H1 (cell line): ENCODE measurements around the gene BHMT. TPM values are rescaled to one million over a fixed set of nuclear protein-coding genes. Genes with fewer than 3 reads are reported as not detected.

Source experiments
- BCL11A ChIP-seq, 2 experiments: IDR thresholded peaks; one replicate each; pipeline ENCODE4 v1.6.1; 2011; ENCODE audit warnings: low read depth in 2 of 2, low read length in 2 of 2, mild to moderate bottlenecking in 2 of 2
- EP300 ChIP-seq, 2 experiments: IDR thresholded peaks; 1 replicate in 1 of 2; 2 replicates in 1 of 2; pipeline ENCODE4 v1.6.1; 2011 to 2012; ENCODE audit warnings: low read depth in 2 of 2, low read length in 2 of 2, mild to moderate bottlenecking in 2 of 2, borderline replicate concordance in 1 of 2, inconsistent platforms in 1 of 2, moderate library complexity in 1 of 2
- SAP30 ChIP-seq: fragments of 300-600 bp; sonication (generic); IDR thresholded peaks from 2 replicates; pipeline ENCODE4 v1.7.1; 2012; ENCODE audit warnings: low read length, moderate library complexity, mild to moderate bottlenecking, inconsistent platforms; ENCODE audit not compliant: insufficient read depth, insufficient replicate concordance
- SIX5 ChIP-seq: IDR thresholded peaks from 2 replicates; pipeline ENCODE4 v1.6.1; 2011; ENCODE audit warnings: mild to moderate bottlenecking, low read depth, low read length
- TEAD4 ChIP-seq: IDR thresholded peaks from 2 replicates; pipeline ENCODE4 v1.6.1; 2012; ENCODE audit warnings: low read depth, low read length, inconsistent platforms, mixed read lengths
- polyA plus RNA-seq, 7 experiments: library from polyadenylated mRNA; depleted of rRNA in 3 of 7; stranded (reverse) in 5 of 7; unstranded in 2 of 7; fragments of >200 nt in 5 of 7; fragments of 200-250 nt in 2 of 7; gene quantifications; 1 replicate in 5 of 7; 2 replicates in 1 of 7; 4 replicates in 1 of 7; pipeline versions ENCODE4 v1.2.1 to v1.2.3, GENCODE V29; 2011 to 2013; ENCODE audit warnings: missing spikeins in 2 of 7, mixed read lengths in 2 of 7
- total RNA-seq: library from RNA; stranded (reverse); fragmentation: NEBNext Ultra II Directional; extraction: Animal tissue kit (Norgen Biotek cat#: 25700); gene quantifications from 2 replicates; pipeline ENCODE4 v1.2.1, GENCODE V29; 2021
- TF ChIP-seq, protein P1 (sequence below): fragments of 300-600 bp; sonication (generic); IDR thresholded peaks from 2 replicates; pipeline ENCODE4 v1.7.1; 2012; ENCODE audit warnings: low read length, moderate library complexity, mild to moderate bottlenecking, inconsistent platforms; ENCODE audit not compliant: insufficient replicate concordance
- TF ChIP-seq, protein P2 (sequence below): IDR thresholded peaks from 2 replicates; pipeline ENCODE4 v1.6.1; 2012; ENCODE audit warnings: low read length, inconsistent platforms

Gene BHMT
- total and polyA plus RNA-seq, 2 of the 8 experiments (the other 6 are each of a cell fraction or from before 2014, with no cell fraction given) = 0.54 to 1.6 TPM

DNA sequence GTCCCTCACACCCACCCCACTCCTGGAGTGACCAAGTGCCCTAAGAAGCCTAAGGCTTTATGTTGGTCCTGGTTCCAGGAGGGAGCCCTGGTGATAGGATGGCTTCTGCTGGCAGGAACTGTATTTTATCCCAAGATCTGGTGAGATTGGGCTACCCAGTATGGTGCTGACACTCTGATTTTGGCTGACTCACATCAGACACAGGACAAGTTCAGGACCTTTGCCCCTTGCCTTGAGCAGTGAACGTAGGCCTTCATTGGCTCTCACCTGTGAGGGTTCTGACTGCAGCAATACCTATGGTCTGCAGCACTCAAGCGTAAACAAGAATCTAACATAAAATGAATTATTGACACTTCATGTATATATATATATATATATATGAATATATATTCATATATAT lies 25.0 kb downstream of the BHMT start (continued):
- TF ChIP-seq, protein P1, sequence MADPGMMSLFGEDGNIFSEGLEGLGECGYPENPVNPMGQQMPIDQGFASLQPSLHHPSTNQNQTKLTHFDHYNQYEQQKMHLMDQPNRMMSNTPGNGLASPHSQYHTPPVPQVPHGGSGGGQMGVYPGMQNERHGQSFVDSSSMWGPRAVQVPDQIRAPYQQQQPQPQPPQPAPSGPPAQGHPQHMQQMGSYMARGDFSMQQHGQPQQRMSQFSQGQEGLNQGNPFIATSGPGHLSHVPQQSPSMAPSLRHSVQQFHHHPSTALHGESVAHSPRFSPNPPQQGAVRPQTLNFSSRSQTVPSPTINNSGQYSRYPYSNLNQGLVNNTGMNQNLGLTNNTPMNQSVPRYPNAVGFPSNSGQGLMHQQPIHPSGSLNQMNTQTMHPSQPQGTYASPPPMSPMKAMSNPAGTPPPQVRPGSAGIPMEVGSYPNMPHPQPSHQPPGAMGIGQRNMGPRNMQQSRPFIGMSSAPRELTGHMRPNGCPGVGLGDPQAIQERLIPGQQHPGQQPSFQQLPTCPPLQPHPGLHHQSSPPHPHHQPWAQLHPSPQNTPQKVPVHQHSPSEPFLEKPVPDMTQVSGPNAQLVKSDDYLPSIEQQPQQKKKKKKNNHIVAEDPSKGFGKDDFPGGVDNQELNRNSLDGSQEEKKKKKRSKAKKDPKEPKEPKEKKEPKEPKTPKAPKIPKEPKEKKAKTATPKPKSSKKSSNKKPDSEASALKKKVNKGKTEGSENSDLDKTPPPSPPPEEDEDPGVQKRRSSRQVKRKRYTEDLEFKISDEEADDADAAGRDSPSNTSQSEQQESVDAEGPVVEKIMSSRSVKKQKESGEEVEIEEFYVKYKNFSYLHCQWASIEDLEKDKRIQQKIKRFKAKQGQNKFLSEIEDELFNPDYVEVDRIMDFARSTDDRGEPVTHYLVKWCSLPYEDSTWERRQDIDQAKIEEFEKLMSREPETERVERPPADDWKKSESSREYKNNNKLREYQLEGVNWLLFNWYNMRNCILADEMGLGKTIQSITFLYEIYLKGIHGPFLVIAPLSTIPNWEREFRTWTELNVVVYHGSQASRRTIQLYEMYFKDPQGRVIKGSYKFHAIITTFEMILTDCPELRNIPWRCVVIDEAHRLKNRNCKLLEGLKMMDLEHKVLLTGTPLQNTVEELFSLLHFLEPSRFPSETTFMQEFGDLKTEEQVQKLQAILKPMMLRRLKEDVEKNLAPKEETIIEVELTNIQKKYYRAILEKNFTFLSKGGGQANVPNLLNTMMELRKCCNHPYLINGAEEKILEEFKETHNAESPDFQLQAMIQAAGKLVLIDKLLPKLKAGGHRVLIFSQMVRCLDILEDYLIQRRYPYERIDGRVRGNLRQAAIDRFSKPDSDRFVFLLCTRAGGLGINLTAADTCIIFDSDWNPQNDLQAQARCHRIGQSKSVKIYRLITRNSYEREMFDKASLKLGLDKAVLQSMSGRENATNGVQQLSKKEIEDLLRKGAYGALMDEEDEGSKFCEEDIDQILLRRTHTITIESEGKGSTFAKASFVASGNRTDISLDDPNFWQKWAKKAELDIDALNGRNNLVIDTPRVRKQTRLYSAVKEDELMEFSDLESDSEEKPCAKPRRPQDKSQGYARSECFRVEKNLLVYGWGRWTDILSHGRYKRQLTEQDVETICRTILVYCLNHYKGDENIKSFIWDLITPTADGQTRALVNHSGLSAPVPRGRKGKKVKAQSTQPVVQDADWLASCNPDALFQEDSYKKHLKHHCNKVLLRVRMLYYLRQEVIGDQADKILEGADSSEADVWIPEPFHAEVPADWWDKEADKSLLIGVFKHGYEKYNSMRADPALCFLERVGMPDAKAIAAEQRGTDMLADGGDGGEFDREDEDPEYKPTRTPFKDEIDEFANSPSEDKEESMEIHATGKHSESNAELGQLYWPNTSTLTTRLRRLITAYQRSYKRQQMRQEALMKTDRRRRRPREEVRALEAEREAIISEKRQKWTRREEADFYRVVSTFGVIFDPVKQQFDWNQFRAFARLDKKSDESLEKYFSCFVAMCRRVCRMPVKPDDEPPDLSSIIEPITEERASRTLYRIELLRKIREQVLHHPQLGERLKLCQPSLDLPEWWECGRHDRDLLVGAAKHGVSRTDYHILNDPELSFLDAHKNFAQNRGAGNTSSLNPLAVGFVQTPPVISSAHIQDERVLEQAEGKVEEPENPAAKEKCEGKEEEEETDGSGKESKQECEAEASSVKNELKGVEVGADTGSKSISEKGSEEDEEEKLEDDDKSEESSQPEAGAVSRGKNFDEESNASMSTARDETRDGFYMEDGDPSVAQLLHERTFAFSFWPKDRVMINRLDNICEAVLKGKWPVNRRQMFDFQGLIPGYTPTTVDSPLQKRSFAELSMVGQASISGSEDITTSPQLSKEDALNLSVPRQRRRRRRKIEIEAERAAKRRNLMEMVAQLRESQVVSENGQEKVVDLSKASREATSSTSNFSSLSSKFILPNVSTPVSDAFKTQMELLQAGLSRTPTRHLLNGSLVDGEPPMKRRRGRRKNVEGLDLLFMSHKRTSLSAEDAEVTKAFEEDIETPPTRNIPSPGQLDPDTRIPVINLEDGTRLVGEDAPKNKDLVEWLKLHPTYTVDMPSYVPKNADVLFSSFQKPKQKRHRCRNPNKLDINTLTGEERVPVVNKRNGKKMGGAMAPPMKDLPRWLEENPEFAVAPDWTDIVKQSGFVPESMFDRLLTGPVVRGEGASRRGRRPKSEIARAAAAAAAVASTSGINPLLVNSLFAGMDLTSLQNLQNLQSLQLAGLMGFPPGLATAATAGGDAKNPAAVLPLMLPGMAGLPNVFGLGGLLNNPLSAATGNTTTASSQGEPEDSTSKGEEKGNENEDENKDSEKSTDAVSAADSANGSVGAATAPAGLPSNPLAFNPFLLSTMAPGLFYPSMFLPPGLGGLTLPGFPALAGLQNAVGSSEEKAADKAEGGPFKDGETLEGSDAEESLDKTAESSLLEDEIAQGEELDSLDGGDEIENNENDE = no peak
- no peak for TF ChIP-seq SAP30
- no peak for TF ChIP-seq SIX5
- no peak for TF ChIP-seq BCL11A (IDR thresholded peaks at IDR 0.05; ENCODE audit: low read depth in 2 of 2, low read length in 2 of 2)
- no peak for TF ChIP-seq EP300 (IDR thresholded peaks at IDR 0.05; ENCODE audit: borderline replicate concordance in 1 of 2, low read depth in 2 of 2, low read length in 2 of 2)
- TF ChIP-seq TEAD4 = no peak
- TF ChIP-seq, protein P2, sequence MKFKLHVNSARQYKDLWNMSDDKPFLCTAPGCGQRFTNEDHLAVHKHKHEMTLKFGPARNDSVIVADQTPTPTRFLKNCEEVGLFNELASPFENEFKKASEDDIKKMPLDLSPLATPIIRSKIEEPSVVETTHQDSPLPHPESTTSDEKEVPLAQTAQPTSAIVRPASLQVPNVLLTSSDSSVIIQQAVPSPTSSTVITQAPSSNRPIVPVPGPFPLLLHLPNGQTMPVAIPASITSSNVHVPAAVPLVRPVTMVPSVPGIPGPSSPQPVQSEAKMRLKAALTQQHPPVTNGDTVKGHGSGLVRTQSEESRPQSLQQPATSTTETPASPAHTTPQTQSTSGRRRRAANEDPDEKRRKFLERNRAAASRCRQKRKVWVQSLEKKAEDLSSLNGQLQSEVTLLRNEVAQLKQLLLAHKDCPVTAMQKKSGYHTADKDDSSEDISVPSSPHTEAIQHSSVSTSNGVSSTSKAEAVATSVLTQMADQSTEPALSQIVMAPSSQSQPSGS = no peak
- TF ChIP-seq, all 59 proteins: peak for 0
